Measurements from ENCODE around the gene NEK7. TPM values are rescaled to one million over a fixed set of nuclear protein-coding genes. Genes with fewer than 3 reads are reported as not detected.

NEK7 gene
- polyA plus RNA-seq, 1 donor (not counting 4 experiments of a cell fraction or from before 2014, with no cell fraction given): 56.8 TPM

GRCh38 chr1:198326915-198327314 is 170.1 kb downstream of the NEK7 start:
- DNase-seq (ENCODE audit: low read depth, low spot score): no peak
- no peak for TF ChIP-seq CTCF (optimal IDR thresholded peaks at IDR 0.05 in 1 of 3, IDR thresholded peaks at IDR 0.05 in 1 of 3, conservative IDR thresholded peaks at IDR 0.05 in 1 of 3; ENCODE audit: extremely low read depth in 1 of 3, insufficient read depth in 2 of 3, low read length in 3 of 3)
- no peak for TF ChIP-seq EZH2 (IDR thresholded peaks at IDR 0.05; ENCODE audit: low read length)
- FAIRE-seq: no peak
- no peak overlapping the region for H3K4me3 ChIP-seq (ENCODE audit: control insufficient read depth in 2 of 3, extremely low read depth in 1 of 3, insufficient read depth in 2 of 3, low read depth in 1 of 3, low read length in 3 of 3)
- no peak overlapping the region for H3K27ac ChIP-seq (ENCODE audit: control insufficient read depth, insufficient read depth, low read length)
- H2AFZ ChIP-seq (ENCODE audit: control insufficient read depth, low read length): no peak overlapping the region
- no peaks in the 10 kb centered on the region for H3K9me3 ChIP-seq (ENCODE audit: control insufficient read depth, low read depth, low read length)
- H3K9me1 ChIP-seq (ENCODE audit: control insufficient read depth, extremely low read depth, insufficient read depth, low read length): no peaks in the 10 kb centered on the region
- dilution Hi-C loops (cut with MboI; ENCODE audit: extremely low pct_ligation_motif_present, low sequenced_read_pairs): no loop called here
- no peak overlapping the region for H3K4me2 ChIP-seq (ENCODE audit: control insufficient read depth, extremely low read depth, insufficient read depth, low read depth, low read length)
- H3K36me3 ChIP-seq (ENCODE audit: control insufficient read depth in 2 of 2, extremely low read depth in 1 of 2, insufficient read depth in 2 of 2, low read length in 2 of 2): no peaks in the 10 kb centered on the region
- H3K4me1 ChIP-seq (ENCODE audit: control insufficient read depth, extremely low read depth, insufficient read depth, low read length): no peaks in the 10 kb centered on the region
- no peaks in the 10 kb centered on the region for H4K20me1 ChIP-seq (ENCODE audit: control insufficient read depth, extremely low read depth, insufficient read depth, low read length)
- H3K27me3 ChIP-seq (ENCODE audit: control insufficient read depth, extremely low read depth, insufficient read depth, low read length): no peaks in the 10 kb centered on the region
- H3K9ac ChIP-seq (ENCODE audit: control insufficient read depth, extremely low read depth, insufficient read depth, low read length): no peak overlapping the region
- no peaks in the 10 kb centered on the region for H3K79me2 ChIP-seq (ENCODE audit: control insufficient read depth, insufficient read depth, low read length)

- Histone ChIP-seq H3K4me2 (ENCODE audit: control insufficient read depth, extremely low read depth, insufficient read depth, low read depth, low read length) (no peak overlapping the region), H3K9me1 (ENCODE audit: control insufficient read depth, extremely low read depth, insufficient read depth, low read length) (no peaks in the 10 kb centered on the region), H3K27ac (ENCODE audit: control insufficient read depth, insufficient read depth, low read length) (no peak overlapping the region), H2AFZ (ENCODE audit: control insufficient read depth, low read length) (no peak overlapping the region), H4K20me1 (ENCODE audit: control insufficient read depth, extremely low read depth, insufficient read depth, low read length) (no peaks in the 10 kb centered on the region), H3K4me1 (ENCODE audit: control insufficient read depth, extremely low read depth, insufficient read depth, low read length) (peaks cover 4% of the 10 kb centered on the region), H3K9me3 (ENCODE audit: control insufficient read depth, low read depth, low read length) (no peaks in the 10 kb centered on the region), H3K79me2 (ENCODE audit: control insufficient read depth, insufficient read depth, low read length) (no peaks in the 10 kb centered on the region), H3K36me3 (ENCODE audit: control insufficient read depth in 2 of 2, extremely low read depth in 1 of 2, insufficient read depth in 2 of 2, low read length in 2 of 2) (no peaks in the 10 kb centered on the region), H3K4me3 (ENCODE audit: control insufficient read depth in 2 of 3, extremely low read depth in 1 of 3, insufficient read depth in 2 of 3, low read depth in 1 of 3, low read length in 3 of 3) (no peak overlapping the region), H3K27me3 (ENCODE audit: control insufficient read depth, extremely low read depth, insufficient read depth, low read length) (no peaks in the 10 kb centered on the region), H3K9ac (ENCODE audit: control insufficient read depth, extremely low read depth, insufficient read depth, low read length) (no peak overlapping the region)
- no peak for DNase-seq (ENCODE audit: low read depth, low spot score)
- dilution Hi-C loops (cut with MboI; ENCODE audit: extremely low pct_ligation_motif_present, low sequenced_read_pairs): no loop called here
- no peak for TF ChIP-seq EZH2 (IDR thresholded peaks at IDR 0.05; ENCODE audit: low read length)
- no peak for TF ChIP-seq CTCF (optimal IDR thresholded peaks at IDR 0.05 in 1 of 3, IDR thresholded peaks at IDR 0.05 in 1 of 3, conservative IDR thresholded peaks at IDR 0.05 in 1 of 3; ENCODE audit: extremely low read depth in 1 of 3, insufficient read depth in 2 of 3, low read length in 3 of 3)
- no peak for FAIRE-seq
Observed at GRCh38 chr1:198328458-198329032, 171.7 kb downstream of the NEK7 start.

All from keratinocyte (primary cell).